ENCODE data around the gene CMSS1.
"Not testable (repeated sequence)": the region's sequence is repeated elsewhere in the genome, so short reads cannot be mapped to it uniquely, and the experiment has no call there.

The CMSS1 gene

GRCh38 chr3:99823723-99824711 lies 6.4 kb downstream of the CMSS1 start:
- DNase-seq: no peak

- no peak for DNase-seq
These were observed 7.5 kb downstream of the CMSS1 start for GRCh38 chr3:99825004-99825640.

- no peak for DNase-seq
These were observed 12.2 kb downstream of the CMSS1 start for GRCh38 chr3:99829844-99830243.

- no peak for DNase-seq
These were observed 16.0 kb downstream of the CMSS1 start for GRCh38 chr3:99833617-99834205.

GRCh38 chr3:99834211-99834957 lies 16.7 kb downstream of the CMSS1 start:
- DNase-seq: no peak

GRCh38 chr3:99836681-99837080 lies 19.0 kb downstream of the CMSS1 start:
- DNase-seq: no peak

GRCh38 chr3:99837715-99838114 lies 20.1 kb downstream of the CMSS1 start:
- no peak for DNase-seq

GRCh38 chr3:99838755-99839154 lies 21.1 kb downstream of the CMSS1 start:
- no peak for DNase-seq

- no peak for DNase-seq
These were observed 22.0 kb downstream of the CMSS1 start for GRCh38 chr3:99839613-99840012.

- DNase-seq: not testable (repeated sequence)
These were observed 24.3 kb downstream of the CMSS1 start for GRCh38 chr3:99841949-99842348.

- DNase-seq: no peak
These were observed 25.3 kb downstream of the CMSS1 start for GRCh38 chr3:99842826-99843589.

- DNase-seq: no peak
These were observed 26.1 kb downstream of the CMSS1 start for GRCh38 chr3:99843590-99844258.

- DNase-seq: no peak
These were observed 27.7 kb downstream of the CMSS1 start for GRCh38 chr3:99845331-99845730.

GRCh38 chr3:99845999-99846398 lies 28.3 kb downstream of the CMSS1 start:
- DNase-seq: no peak

- DNase-seq: no peak
These were observed 29.0 kb downstream of the CMSS1 start for GRCh38 chr3:99846477-99847160.

- no peak for DNase-seq
These were observed 30.8 kb downstream of the CMSS1 start for GRCh38 chr3:99848433-99848832.

GRCh38 chr3:99850608-99851007 lies 32.9 kb downstream of the CMSS1 start:
- peak; percentile 67 for DNase-seq

- no peak for DNase-seq
These were observed 34.3 kb downstream of the CMSS1 start for GRCh38 chr3:99851955-99852354.

GRCh38 chr3:99852851-99853250 lies 35.2 kb downstream of the CMSS1 start:
- no peak for DNase-seq

GRCh38 chr3:99854756-99855298 lies 37.2 kb downstream of the CMSS1 start:
- no peak for DNase-seq

GRCh38 chr3:99855900-99856299 lies 38.2 kb downstream of the CMSS1 start:
- no peak for DNase-seq

All from islet precursor cell (in vitro differentiated cells).